Esophagus muscularis mucosa (tissue), 4 donors: Measurements from ENCODE around the gene LRRC71. TPM values are rescaled to one million over a fixed set of nuclear protein-coding genes. Genes with fewer than 3 reads are reported as not detected.

Source experiments
- DNase-seq: peaks from one replicate; pipeline ENCODE4 v3.0.0-alpha.2; 2017; ENCODE audit errors: extremely low spot score
- H3K27ac ChIP-seq, 4 donors: fragments of 200-600 bp; sonication (generic); replicated peaks in 1 of 4; 1 replicate in 3 of 4; 2 replicates in 1 of 4; pipeline ENCODE4 v1.5.1; 2016 to 2019; ENCODE audit warnings: mild to moderate bottlenecking in 1 of 4
- H3K27me3 ChIP-seq, 4 donors: fragments of 200-600 bp; sonication (generic); one replicate each; pipeline versions ENCODE4 v1.5.1 to v1.6.0; 2016 to 2019
- H3K36me3 ChIP-seq, 4 donors: fragments of 200-600 bp; sonication (generic); one replicate each; pipeline ENCODE4 v1.5.1; 2016 to 2019
- H3K4me1 ChIP-seq, 4 donors: fragments of 200-600 bp; sonication (generic); one replicate each; pipeline ENCODE4 v1.5.1; 2016 to 2019
- H3K4me3 ChIP-seq, 4 donors: fragments of 200-600 bp; sonication (generic); 1 replicate in 2 of 4; 2 replicates in 2 of 4; pipeline ENCODE4 v1.5.1; 2016 to 2019; ENCODE audit warnings: mild to moderate bottlenecking in 4 of 4, moderate library complexity in 1 of 4
- H3K9me3 ChIP-seq, 4 donors: fragments of 200-600 bp; sonication (generic); 1 replicate in 3 of 4; 2 replicates in 1 of 4; pipeline ENCODE4 v1.5.1; 2016 to 2019
- CTCF ChIP-seq, 3 experiments: fragments of 200-600 bp in 2 of 3; fragments of 450-650 bp in 1 of 3; sonication (generic) in 2 of 3; IDR thresholded peaks; one replicate each; pipeline ENCODE4 v1.5.1; 2017 to 2019; ENCODE audit warnings: antibody characterized with exemption in 3 of 3, mild to moderate bottlenecking in 2 of 3, moderate library complexity in 1 of 3
- EP300 ChIP-seq: sonication (generic); formaldehyde crosslinking; IDR thresholded peaks from one replicate; pipeline ENCODE4 v1.6.1; 2017; ENCODE audit warnings: antibody characterized with exemption
- POLR2A ChIP-seq: fragments of 450-650 bp; IDR thresholded peaks from one replicate; pipeline ENCODE4 v1.6.1; 2017; ENCODE audit warnings: antibody characterized with exemption, moderate library complexity, mild to moderate bottlenecking, low read depth
- POLR2AphosphoS5 ChIP-seq, 2 donors: sonication (generic); formaldehyde crosslinking; IDR thresholded peaks; one replicate each; pipeline ENCODE4 v1.6.1; 2017; ENCODE audit warnings: antibody characterized with exemption in 2 of 2
- WGBS: methylation state at CpG from one replicate; pipeline ENCODE4 v1.1.5; 2018; 5-methylcytosine and 5-hydroxymethylcytosine counted together
- intact Hi-C: fragments of 100-400 bp; cut with DNase I; formaldehyde crosslinking; loops from one replicate; pipeline ENCODE4 v1.15.1; 2023
- total RNA-seq, 4 donors: library from RNA; depleted of rRNA; stranded (reverse); fragments of >200 nt; gene quantifications; one replicate each; pipeline versions ENCODE4 v1.1.0 to v1.2.1, GENCODE V29; 2016

The LRRC71 gene
- total RNA-seq, 4 donors from 2014 or later, result not detected

GRCh38 chr1:156943756-156944155 lies 23.3 kb downstream of the LRRC71 start:
- Histone ChIP-seq H3K4me1 (no peaks in the 10 kb centered on the region), H3K36me3 (peaks cover 76 to 100% (median 100%) of the 10 kb centered on the region in 4 donors), H3K9me3 (no peaks in the 10 kb centered on the region), H3K4me3 (no peak overlapping the region), H3K27ac (no peak overlapping the region), H3K27me3 (no peaks in the 10 kb centered on the region)
- WGBS, result 100% methylated on average over 3 of the region's 3 CpGs
- TF ChIP-seq CTCF (IDR thresholded peaks at IDR 0.05), result no peak
- no peak for TF ChIP-seq EP300
- TF ChIP-seq POLR2A, result no peak
- no peak for TF ChIP-seq POLR2AphosphoS5 (IDR thresholded peaks at IDR 0.05)
- no peak for DNase-seq
- intact Hi-C loops, result no loop called here

GRCh38 chr1:156944268-156944667 lies 23.8 kb downstream of the LRRC71 start:
- WGBS, result 100% methylated on average over 1 of the region's 1 CpG
- TF ChIP-seq EP300 (no peak), POLR2A (no peak), CTCF (IDR thresholded peaks at IDR 0.05) (no peak), POLR2AphosphoS5 (IDR thresholded peaks at IDR 0.05) (no peak)
- Histone ChIP-seq H3K27me3 (no peaks in the 10 kb centered on the region), H3K9me3 (no peaks in the 10 kb centered on the region), H3K4me1 (no peaks in the 10 kb centered on the region), H3K4me3 (no peak overlapping the region), H3K36me3 (peaks cover 77 to 100% (median 100%) of the 10 kb centered on the region in 4 donors), H3K27ac (no peak overlapping the region)
- no peak for DNase-seq
- intact Hi-C loops, result no loop called here

GRCh38 chr1:156944848-156945247 lies 24.4 kb downstream of the LRRC71 start:
- Histone ChIP-seq H3K4me1 (no peaks in the 10 kb centered on the region), H3K27me3 (no peaks in the 10 kb centered on the region), H3K9me3 (no peaks in the 10 kb centered on the region), H3K36me3 (peaks cover 74 to 100% (median 100%) of the 10 kb centered on the region in 4 donors), H3K27ac (no peak overlapping the region), H3K4me3 (no peak overlapping the region)
- WGBS, result 97% methylated on average over 8 of the region's 8 CpGs
- no peak for DNase-seq
- no peak for TF ChIP-seq POLR2A
- no peak for TF ChIP-seq POLR2AphosphoS5 (IDR thresholded peaks at IDR 0.05)
- TF ChIP-seq CTCF (IDR thresholded peaks at IDR 0.05), result no peak
- no peak for TF ChIP-seq EP300
- intact Hi-C loops, result no loop called here

- H3K36me3 ChIP-seq, result peaks cover 77 to 100% (median 99%) of the 10 kb centered on the region in 4 donors
- H3K27ac ChIP-seq, result no peak overlapping the region
- TF ChIP-seq EP300, result no peak
- no peak for TF ChIP-seq POLR2A
- TF ChIP-seq POLR2AphosphoS5 (IDR thresholded peaks at IDR 0.05), result no peak
- TF ChIP-seq CTCF (IDR thresholded peaks at IDR 0.05), result no peak
- H3K27me3 ChIP-seq, result no peaks in the 10 kb centered on the region
- no peaks in the 10 kb centered on the region for H3K9me3 ChIP-seq
- intact Hi-C loops, result no loop called here
- no peaks in the 10 kb centered on the region for H3K4me1 ChIP-seq
- WGBS, result 79% methylated on average over 11 of the region's 11 CpGs
- H3K4me3 ChIP-seq, result no peak overlapping the region
- no peak for DNase-seq
Measured at GRCh38 chr1:156945881-156946661, 25.6 kb downstream of the LRRC71 start.
